K562 (cell line): ENCODE measurements around the gene COL20A1. TPM values are rescaled to one million over a fixed set of nuclear protein-coding genes. Genes with fewer than 3 reads are reported as not detected.
A peak's percentile ranks its signal among the peaks of the same experiment; 100 is the strongest.

Source experiments
- ESRRA ChIP-seq: fragments of 450-650 bp; IDR thresholded peaks from 2 replicates; pipeline ENCODE4 v1.6.1; 2014; ENCODE audit warnings: low read depth, mild to moderate bottlenecking, moderate library complexity, borderline replicate concordance
- HDAC8 ChIP-seq: fragments of 450-650 bp; IDR thresholded peaks from 2 replicates; pipeline ENCODE4 v1.6.1; 2016; ENCODE audit warnings: mild to moderate bottlenecking, missing genetic modification characterization, moderate library complexity, missing compliant biosample characterization
- HMGN3 ChIP-seq: IDR thresholded peaks from 2 replicates; pipeline ENCODE4 v1.6.1; 2011; ENCODE audit warnings: borderline replicate concordance, low read depth, mild to moderate bottlenecking, mixed read lengths, low read length; ENCODE audit not compliant: insufficient read length; ENCODE audit errors: extremely low read depth
- ILK ChIP-seq: fragments of 450-650 bp; IDR thresholded peaks from 2 replicates; pipeline ENCODE4 v1.6.1; 2016; ENCODE audit warnings: missing genetic modification characterization, low read depth, mild to moderate bottlenecking, missing compliant biosample characterization, moderate library complexity, borderline replicate concordance
- POLR2A ChIP-seq: fragments of 450-650 bp; conservative IDR thresholded peaks from 2 replicates; pipeline ENCODE4 v1.6.1; 2016
- RBFOX2 ChIP-seq: fragments of 200-400 bp; formaldehyde crosslinking; IDR thresholded peaks from 2 replicates; pipeline ENCODE4 v1.6.1; 2017; ENCODE audit warnings: low read depth, mild to moderate bottlenecking, low read length, moderate library complexity
- SMAD4 ChIP-seq: fragments of 250-450 bp; sonication (Bioruptor Pico); conservative IDR thresholded peaks from 2 replicates; pipeline ENCODE4 v1.8.0; 2021; ENCODE audit warnings: inconsistent platforms, mild to moderate bottlenecking, moderate library complexity
- STAT5A ChIP-seq: IDR thresholded peaks from 2 replicates; pipeline ENCODE4 v1.6.1; 2012; ENCODE audit warnings: low read length, inconsistent platforms, borderline replicate concordance
- TSHZ1 ChIP-seq: fragments of 250-450 bp; sonication (Bioruptor Pico); IDR thresholded peaks from 2 replicates; pipeline ENCODE4 v1.4.0; 2020; ENCODE audit warnings: mild to moderate bottlenecking, moderate library complexity
- ZNF239 ChIP-seq: fragments of 250-450 bp; sonication (Bioruptor Pico); IDR thresholded peaks from 2 replicates; pipeline ENCODE4 v1.4.0; 2020; ENCODE audit warnings: mild to moderate bottlenecking
- ZNF778 ChIP-seq: fragments of 450-650 bp; formaldehyde crosslinking; IDR thresholded peaks from 2 replicates; pipeline ENCODE4 v1.4.0; 2020; ENCODE audit warnings: mild to moderate bottlenecking, moderate library complexity
- polyA plus RNA-seq, 8 experiments: library from polyadenylated mRNA; depleted of rRNA in 4 of 8; stranded (reverse) in 5 of 8; unstranded in 3 of 8; fragments of >200 nt; fragmentation: Nextera tagmentation in 2 of 8; fragmentation: Illumina TruSeq in 1 of 8; extraction: Ambion mirVana in 2 of 8; extraction: Trizol in 1 of 8; gene quantifications; 2 replicates each; pipeline versions ENCODE4 v1.2.1 to v1.2.3, GENCODE V29; 2011 to 2014; ENCODE audit warnings: inconsistent platforms in 1 of 8, missing spikeins in 1 of 8
- total RNA-seq, 7 experiments: library from RNA; depleted of rRNA in 6 of 7; stranded (reverse); fragments of >200 nt in 6 of 7; fragmentation: Illumina TruSeq in 2 of 7; extraction: Trizol in 2 of 7; gene quantifications; 2 replicates each; pipeline versions ENCODE4 v1.2.1 to v1.2.3, GENCODE V29; 2011 to 2021; ENCODE audit warnings: low replicate concordance in 1 of 7
- TF ChIP-seq, protein P1 (sequence below): fragments of 250-450 bp; sonication (Bioruptor Pico); IDR thresholded peaks from 2 replicates; pipeline ENCODE4 v1.4.0; 2020
- TF ChIP-seq, protein P2 (sequence below): fragments of 250-450 bp; sonication (Bioruptor Pico); IDR thresholded peaks from 2 replicates; pipeline ENCODE4 v1.6.1; 2021; ENCODE audit warnings: mild to moderate bottlenecking
- TF ChIP-seq, protein P3 (sequence below): fragments of 450-650 bp; IDR thresholded peaks from 2 replicates; pipeline ENCODE4 v1.6.1; 2016; ENCODE audit warnings: antibody characterized with exemption
- TF ChIP-seq, protein P4 (sequence below): fragments of 450-650 bp; IDR thresholded peaks from 2 replicates; pipeline ENCODE4 v1.6.1; 2017; ENCODE audit warnings: antibody characterized with exemption, mild to moderate bottlenecking

COL20A1 gene
- total and polyA plus RNA-seq, 9 of the 15 experiments (the other 6 are each of a cell fraction or from before 2014, with no cell fraction given), result not detected

DNA sequence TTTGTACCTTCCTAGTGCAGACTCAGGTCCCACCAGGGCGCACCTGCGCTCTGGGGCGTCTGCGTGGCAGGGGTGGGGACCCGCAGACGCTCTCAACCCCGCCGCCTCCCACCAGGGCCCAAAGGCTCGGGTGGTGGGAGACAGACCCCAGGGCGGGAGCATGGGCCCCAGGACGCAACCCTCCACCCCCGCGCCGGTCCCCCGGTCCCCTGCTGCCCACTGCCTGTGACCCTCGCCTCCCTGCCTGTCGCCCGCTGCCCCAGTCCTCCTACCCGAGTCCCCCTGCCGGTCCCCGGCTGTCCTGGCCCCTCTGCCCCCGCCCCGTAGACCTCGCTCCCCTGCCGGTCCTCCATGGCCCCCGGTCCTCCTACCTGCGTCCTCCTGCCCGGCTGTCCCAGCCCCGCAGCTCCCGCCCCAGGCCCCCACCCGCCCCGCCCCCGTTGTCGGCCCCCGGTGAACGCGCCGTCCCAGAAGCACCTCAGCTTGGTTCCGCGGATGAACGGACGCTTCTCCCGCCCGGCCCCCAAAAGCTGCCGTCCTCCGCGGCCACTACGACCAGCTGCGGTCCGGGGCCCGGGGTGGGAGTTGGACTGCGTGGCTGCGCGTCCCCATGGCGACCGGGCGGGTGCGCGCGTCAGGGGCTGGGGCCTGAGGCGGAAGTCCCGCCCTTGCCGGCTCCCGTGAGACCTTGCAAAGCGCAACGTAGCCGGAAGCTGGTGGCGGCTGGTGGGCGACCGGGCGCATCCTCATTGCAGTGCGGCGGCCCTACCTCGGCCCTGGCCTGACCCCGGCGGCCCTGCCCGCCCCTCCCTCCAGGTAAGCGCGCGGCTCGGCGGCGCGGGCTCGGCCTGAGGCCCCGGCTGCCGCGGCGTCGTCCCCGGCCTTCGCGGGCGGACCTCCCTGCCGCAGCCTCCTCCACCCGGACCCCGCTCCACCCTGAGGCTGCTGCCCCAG, 20.6 kb upstream of the COL20A1 start, which contains the start of gene ARFGAP1 (continued):
- TF ChIP-seq TSHZ1, result no peak
- TF ChIP-seq, protein P1, sequence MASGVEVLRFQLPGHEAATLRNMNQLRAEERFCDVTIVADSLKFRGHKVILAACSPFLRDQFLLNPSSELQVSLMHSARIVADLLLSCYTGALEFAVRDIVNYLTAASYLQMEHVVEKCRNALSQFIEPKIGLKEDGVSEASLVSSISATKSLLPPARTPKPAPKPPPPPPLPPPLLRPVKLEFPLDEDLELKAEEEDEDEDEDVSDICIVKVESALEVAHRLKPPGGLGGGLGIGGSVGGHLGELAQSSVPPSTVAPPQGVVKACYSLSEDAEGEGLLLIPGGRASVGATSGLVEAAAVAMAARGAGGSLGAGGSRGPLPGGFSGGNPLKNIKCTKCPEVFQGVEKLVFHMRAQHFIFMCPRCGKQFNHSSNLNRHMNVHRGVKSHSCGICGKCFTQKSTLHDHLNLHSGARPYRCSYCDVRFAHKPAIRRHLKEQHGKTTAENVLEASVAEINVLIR (CRISPR knock-in tag), result peak; percentile 63
- no peak for TF ChIP-seq STAT5A
- TF ChIP-seq, protein P2, sequence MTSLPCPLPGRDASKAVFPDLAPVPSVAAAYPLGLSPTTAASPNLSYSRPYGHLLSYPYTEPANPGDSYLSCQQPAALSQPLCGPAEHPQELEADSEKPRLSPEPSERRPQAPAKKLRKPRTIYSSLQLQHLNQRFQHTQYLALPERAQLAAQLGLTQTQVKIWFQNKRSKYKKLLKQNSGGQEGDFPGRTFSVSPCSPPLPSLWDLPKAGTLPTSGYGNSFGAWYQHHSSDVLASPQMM (CRISPR knock-in tag), result no peak
- no peak for TF ChIP-seq ILK (tag)
- TF ChIP-seq POLR2A, result peak; percentile 55; the same call in 1 of the 2 replicates
- TF ChIP-seq, protein P3, sequence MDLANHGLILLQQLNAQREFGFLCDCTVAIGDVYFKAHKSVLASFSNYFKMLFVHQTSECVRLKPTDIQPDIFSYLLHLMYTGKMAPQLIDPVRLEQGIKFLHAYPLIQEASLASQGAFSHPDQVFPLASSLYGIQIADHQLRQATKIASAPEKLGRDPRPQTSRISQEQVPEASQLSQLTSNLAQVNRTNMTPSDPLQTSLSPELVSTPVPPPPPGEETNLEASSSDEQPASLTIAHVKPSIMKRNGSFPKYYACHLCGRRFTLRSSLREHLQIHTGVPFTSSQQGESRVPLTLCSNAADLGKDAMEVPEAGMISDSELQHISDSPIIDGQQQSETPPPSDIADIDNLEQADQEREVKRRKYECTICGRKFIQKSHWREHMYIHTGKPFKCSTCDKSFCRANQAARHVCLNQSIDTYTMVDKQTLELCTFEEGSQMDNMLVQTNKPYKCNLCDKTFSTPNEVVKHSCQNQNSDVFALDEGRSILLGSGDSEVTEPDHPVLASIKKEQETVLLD, result no peak
- peak; percentile 13; the same call in 1 of the 2 replicates for TF ChIP-seq ESRRA
- TF ChIP-seq, protein P4, sequence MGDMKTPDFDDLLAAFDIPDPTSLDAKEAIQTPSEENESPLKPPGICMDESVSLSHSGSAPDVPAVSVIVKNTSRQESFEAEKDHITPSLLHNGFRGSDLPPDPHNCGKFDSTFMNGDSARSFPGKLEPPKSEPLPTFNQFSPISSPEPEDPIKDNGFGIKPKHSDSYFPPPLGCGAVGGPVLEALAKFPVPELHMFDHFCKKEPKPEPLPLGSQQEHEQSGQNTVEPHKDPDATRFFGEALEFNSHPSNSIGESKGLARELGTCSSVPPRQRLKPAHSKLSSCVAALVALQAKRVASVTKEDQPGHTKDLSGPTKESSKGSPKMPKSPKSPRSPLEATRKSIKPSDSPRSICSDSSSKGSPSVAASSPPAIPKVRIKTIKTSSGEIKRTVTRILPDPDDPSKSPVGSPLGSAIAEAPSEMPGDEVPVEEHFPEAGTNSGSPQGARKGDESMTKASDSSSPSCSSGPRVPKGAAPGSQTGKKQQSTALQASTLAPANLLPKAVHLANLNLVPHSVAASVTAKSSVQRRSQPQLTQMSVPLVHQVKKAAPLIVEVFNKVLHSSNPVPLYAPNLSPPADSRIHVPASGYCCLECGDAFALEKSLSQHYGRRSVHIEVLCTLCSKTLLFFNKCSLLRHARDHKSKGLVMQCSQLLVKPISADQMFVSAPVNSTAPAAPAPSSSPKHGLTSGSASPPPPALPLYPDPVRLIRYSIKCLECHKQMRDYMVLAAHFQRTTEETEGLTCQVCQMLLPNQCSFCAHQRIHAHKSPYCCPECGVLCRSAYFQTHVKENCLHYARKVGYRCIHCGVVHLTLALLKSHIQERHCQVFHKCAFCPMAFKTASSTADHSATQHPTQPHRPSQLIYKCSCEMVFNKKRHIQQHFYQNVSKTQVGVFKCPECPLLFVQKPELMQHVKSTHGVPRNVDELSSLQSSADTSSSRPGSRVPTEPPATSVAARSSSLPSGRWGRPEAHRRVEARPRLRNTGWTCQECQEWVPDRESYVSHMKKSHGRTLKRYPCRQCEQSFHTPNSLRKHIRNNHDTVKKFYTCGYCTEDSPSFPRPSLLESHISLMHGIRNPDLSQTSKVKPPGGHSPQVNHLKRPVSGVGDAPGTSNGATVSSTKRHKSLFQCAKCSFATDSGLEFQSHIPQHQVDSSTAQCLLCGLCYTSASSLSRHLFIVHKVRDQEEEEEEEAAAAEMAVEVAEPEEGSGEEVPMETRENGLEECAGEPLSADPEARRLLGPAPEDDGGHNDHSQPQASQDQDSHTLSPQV, result no peak
- TF ChIP-seq SMAD4 (CRISPR knock-in tag), result no peak
- TF ChIP-seq ZNF778 (CRISPR knock-in tag), result no peak
- TF ChIP-seq RBFOX2, result peak; percentile 88
- TF ChIP-seq HDAC8 (tag), result no peak
- TF ChIP-seq HMGN3, result peak; percentile 79
- no peak for TF ChIP-seq ZNF239 (CRISPR knock-in tag)
